Activated naive CD8-positive, alpha-beta T cell treated with anti-CD3 and anti-CD28 coated beads, Interleukin-2, amount 10 ng/mL, durations not matched to agents 7 days and 5 days (primary cell): ENCODE measurements around the gene NDRG2. TPM values are rescaled to one million over a fixed set of nuclear protein-coding genes. Genes with fewer than 3 reads are reported as not detected.
"Not testable (repeated sequence)": the region's sequence is repeated elsewhere in the genome, so short reads cannot be mapped to it uniquely, and the experiment has no call there.

Source experiments
- ATAC-seq: fragments of 150-1000 bp; cut with Tn5 transposase; one replicate; pipeline ENCODE4 v1.10.0; 2021; ENCODE audit warnings: low read depth, moderate library complexity
- POLR2A ChIA-PET: fragments of 350-600 bp; sonication (Branson Sonifier 250); formaldehyde crosslinking; loops from one replicate; lab custom pipeline; 2021; ENCODE audit warnings: antibody characterized with exemption; lab: Charles Lee
- DNase-seq: peaks from one replicate; pipeline ENCODE4 v3.0.0; 2021
- H3K27ac Mint-ChIP-seq: one replicate; pipeline ENCODE4 v1.8.0; 2022; ENCODE audit warnings: mild to moderate bottlenecking, mixed read lengths
- H3K27me3 Mint-ChIP-seq: one replicate; pipeline ENCODE4 v1.8.0; 2022; ENCODE audit warnings: mild to moderate bottlenecking, moderate library complexity, mixed read lengths
- H3K36me3 Mint-ChIP-seq: one replicate; pipeline ENCODE4 v1.8.0; 2021; ENCODE audit warnings: mild to moderate bottlenecking, mixed read lengths
- H3K4me1 Mint-ChIP-seq: one replicate; pipeline ENCODE4 v1.8.0; 2021; ENCODE audit warnings: mixed read lengths
- H3K4me3 Mint-ChIP-seq: one replicate; pipeline ENCODE4 v1.8.0; 2022; ENCODE audit warnings: mild to moderate bottlenecking, moderate library complexity, mixed read lengths
- H3K9me3 Mint-ChIP-seq: one replicate; pipeline ENCODE4 v1.8.0; 2021; ENCODE audit warnings: mixed read lengths
- total RNA-seq, 2 experiments: library from RNA; stranded (reverse); gene quantifications; one replicate each; pipeline ENCODE4 v1.2.3, GENCODE V29; 2021

NDRG2 gene
- total RNA-seq, 2 experiments from 2014 or later, result 15.9 to 17.1 TPM

- Mint-ChIP-seq H3K27me3 (peaks cover 22% of the 10 kb centered on the region), H3K36me3 (no peaks in the 10 kb centered on the region), H3K4me1 (peaks cover 10% of the 10 kb centered on the region), H3K27ac (no peak overlapping the region), H3K9me3 (no peaks in the 10 kb centered on the region), H3K4me3 (no peak overlapping the region)
- ATAC-seq (no peak), DNase-seq (no peak)
- POLR2A ChIA-PET, result interaction anchor here (1.0 kb wide), 1 partner anchor 50 kb away, joined by 4 read pairs; the partner anchor contains the start of gene ARHGEF40
Measured at GRCh38 chr14:21020977-21021545, 3.8 kb downstream of the NDRG2 start.

GRCh38 chr14:21019366-21019765 is 5.5 kb downstream of the NDRG2 start:
- H3K36me3 Mint-ChIP-seq, result no peaks in the 10 kb centered on the region
- no peak for ATAC-seq
- peaks cover 8% of the 10 kb centered on the region for H3K4me1 Mint-ChIP-seq
- no peak overlapping the region for H3K27ac Mint-ChIP-seq
- POLR2A ChIA-PET, result no interaction called here
- H3K9me3 Mint-ChIP-seq, result no peaks in the 10 kb centered on the region
- H3K27me3 Mint-ChIP-seq, result peaks cover 18% of the 10 kb centered on the region
- no peak overlapping the region for H3K4me3 Mint-ChIP-seq
- DNase-seq, result no peak

- no peaks in the 10 kb centered on the region for H3K9me3 Mint-ChIP-seq
- peaks cover 16% of the 10 kb centered on the region for H3K27me3 Mint-ChIP-seq
- no peak for ATAC-seq
- no peak for DNase-seq
- POLR2A ChIA-PET, result no interaction called here
- no peaks in the 10 kb centered on the region for H3K36me3 Mint-ChIP-seq
- H3K4me3 Mint-ChIP-seq, result no peak overlapping the region
- H3K4me1 Mint-ChIP-seq, result peaks cover 2% of the 10 kb centered on the region
- H3K27ac Mint-ChIP-seq, result no peak overlapping the region
Measured at GRCh38 chr14:21018781-21019180, 6.1 kb downstream of the NDRG2 start.

- H3K27ac Mint-ChIP-seq, result no peak overlapping the region
- H3K36me3 Mint-ChIP-seq, result no peaks in the 10 kb centered on the region
- H3K9me3 Mint-ChIP-seq, result no peaks in the 10 kb centered on the region
- POLR2A ChIA-PET, result no interaction called here
- H3K4me3 Mint-ChIP-seq, result no peak overlapping the region
- peaks cover 12% of the 10 kb centered on the region for H3K27me3 Mint-ChIP-seq
- DNase-seq (no peak), ATAC-seq (no peak)
- H3K4me1 Mint-ChIP-seq, result peaks cover 1% of the 10 kb centered on the region
Measured at GRCh38 chr14:21018286-21018685, 6.6 kb downstream of the NDRG2 start.

GRCh38 chr14:21017528-21018245 is 7.2 kb downstream of the NDRG2 start:
- ATAC-seq, result no peak
- Mint-ChIP-seq H3K9me3 (no peaks in the 10 kb centered on the region), H3K4me1 (no peaks in the 10 kb centered on the region), H3K36me3 (no peaks in the 10 kb centered on the region), H3K27ac (no peak overlapping the region), H3K4me3 (no peak overlapping the region), H3K27me3 (peaks cover 14% of the 10 kb centered on the region)
- no peak for DNase-seq
- POLR2A ChIA-PET, result no interaction called here

- Mint-ChIP-seq H3K4me1 (no peaks in the 10 kb centered on the region), H3K36me3 (no peaks in the 10 kb centered on the region), H3K9me3 (no peaks in the 10 kb centered on the region), H3K4me3 (no peak overlapping the region), H3K27me3 (peaks cover 10% of the 10 kb centered on the region), H3K27ac (no peak overlapping the region)
- DNase-seq, result no peak
- POLR2A ChIA-PET, result interaction anchor here (2.0 kb wide), 1 partner anchor 88 kb away, joined by 6 read pairs; no protein-coding TSS in a partner anchor
- ATAC-seq, result no peak
Measured at GRCh38 chr14:21016413-21017190, 8.3 kb downstream of the NDRG2 start.

- no peak overlapping the region for H3K27ac Mint-ChIP-seq
- no peak for DNase-seq
- peaks cover 13% of the 10 kb centered on the region for H3K27me3 Mint-ChIP-seq
- H3K4me3 Mint-ChIP-seq, result no peak overlapping the region
- H3K36me3 Mint-ChIP-seq, result no peaks in the 10 kb centered on the region
- no peaks in the 10 kb centered on the region for H3K4me1 Mint-ChIP-seq
- ATAC-seq, result no peak
- no peaks in the 10 kb centered on the region for H3K9me3 Mint-ChIP-seq
- POLR2A ChIA-PET, result interaction anchor here (1.1 to 2.0 kb wide), 4 partner anchors 53 to 89 kb away, joined by 3 to 6 read pairs (median 3); no protein-coding TSS in a partner anchor
Measured at GRCh38 chr14:21015312-21015711, 9.5 kb downstream of the NDRG2 start.

GRCh38 chr14:21014761-21015190 is 10.1 kb downstream of the NDRG2 start:
- Mint-ChIP-seq H3K4me3 (no peak overlapping the region), H3K27ac (no peak overlapping the region), H3K4me1 (no peaks in the 10 kb centered on the region), H3K27me3 (peaks cover 15% of the 10 kb centered on the region), H3K36me3 (no peaks in the 10 kb centered on the region), H3K9me3 (no peaks in the 10 kb centered on the region)
- ATAC-seq (peak; percentile 52), DNase-seq (peak; percentile 69)
- POLR2A ChIA-PET, result interaction anchor here (1.1 to 2.0 kb wide), 4 partner anchors 54 to 90 kb away, joined by 3 to 6 read pairs (median 3); no protein-coding TSS in a partner anchor

GRCh38 chr14:21011136-21011535 is 13.7 kb downstream of the NDRG2 start:
- H3K4me3 Mint-ChIP-seq, result no peak overlapping the region
- H3K36me3 Mint-ChIP-seq, result no peaks in the 10 kb centered on the region
- no peaks in the 10 kb centered on the region for H3K9me3 Mint-ChIP-seq
- POLR2A ChIA-PET, result interaction anchor here (0.6 kb wide), 1 partner anchor 98 kb away, joined by 3 read pairs; no protein-coding TSS in a partner anchor
- ATAC-seq (no peak), DNase-seq (no peak)
- H3K4me1 Mint-ChIP-seq, result no peaks in the 10 kb centered on the region
- H3K27ac Mint-ChIP-seq, result no peak overlapping the region
- peaks cover 19% of the 10 kb centered on the region for H3K27me3 Mint-ChIP-seq

GRCh38 chr14:21009721-21010120 is 15.1 kb downstream of the NDRG2 start:
- H3K4me1 Mint-ChIP-seq, POLR2A ChIA-PET, H3K4me3 Mint-ChIP-seq, ATAC-seq, DNase-seq, H3K36me3 Mint-ChIP-seq, H3K27ac Mint-ChIP-seq, H3K9me3 Mint-ChIP-seq: not testable (repeated sequence)
- peaks cover 19% of the 10 kb centered on the region for H3K27me3 Mint-ChIP-seq

GRCh38 chr14:21003788-21004346 is 21.0 kb downstream of the NDRG2 start:
- no peak overlapping the region for H3K4me3 Mint-ChIP-seq
- POLR2A ChIA-PET, result no interaction called here
- no peaks in the 10 kb centered on the region for H3K4me1 Mint-ChIP-seq
- ATAC-seq (no peak), DNase-seq (no peak)
- H3K36me3 Mint-ChIP-seq, result no peaks in the 10 kb centered on the region
- peaks cover 6% of the 10 kb centered on the region for H3K27me3 Mint-ChIP-seq
- no peak overlapping the region for H3K27ac Mint-ChIP-seq
- H3K9me3 Mint-ChIP-seq, result no peaks in the 10 kb centered on the region

GRCh38 chr14:21001218-21001617 is 23.6 kb downstream of the NDRG2 start:
- Mint-ChIP-seq H3K4me1 (peaks cover 8% of the 10 kb centered on the region), H3K27ac (no peak overlapping the region), H3K4me3 (no peak overlapping the region), H3K9me3 (no peaks in the 10 kb centered on the region), H3K27me3 (peaks cover 2% of the 10 kb centered on the region), H3K36me3 (peaks cover 6% of the 10 kb centered on the region)
- POLR2A ChIA-PET, result no interaction called here
- DNase-seq (no peak), ATAC-seq (no peak)

GRCh38 chr14:20999591-20999990 is 25.3 kb downstream of the NDRG2 start:
- Mint-ChIP-seq H3K27ac (no peak overlapping the region), H3K36me3 (peaks cover 20% of the 10 kb centered on the region), H3K9me3 (no peaks in the 10 kb centered on the region), H3K4me3 (no peak overlapping the region), H3K4me1 (peaks cover 11% of the 10 kb centered on the region), H3K27me3 (peaks cover 1% of the 10 kb centered on the region)
- POLR2A ChIA-PET, result no interaction called here
- ATAC-seq (no peak), DNase-seq (no peak)
